K562 (cell line): ENCODE measurements around the gene STEAP1B. TPM values are rescaled to one million over a fixed set of nuclear protein-coding genes. Genes with fewer than 3 reads are reported as not detected.

Source experiments
- ATAC-seq: fragments of 200-7000 bp; cut with Tn5 transposase; 3 replicates; pipeline ENCODE4 v1.9.1; 2020; ENCODE audit warnings: moderate library complexity
- BruUV-seq: library from RNA; stranded (reverse); fragments of 400-500 nt; replicated peaks from 2 replicates; lab custom pipeline; 2021; lab: Mats Ljungman, UMichigan
- CTCF ChIA-PET: fragments of 300-600 bp; formaldehyde crosslinking; extraction: SDS; loops from one replicate; lab custom pipeline; 2021; ENCODE audit warnings: low intra/inter-chr PET ratio; lab: Yijun Ruan, JAX
- POLR2A ChIA-PET: fragments of 300-600, 350-650 bp; sonication (Branson Sonifier 250); formaldehyde crosslinking; extraction: SDS; loops from one replicate; lab custom pipeline; 2021; ENCODE audit warnings: antibody characterized with exemption, inconsistent platforms; lab: Yijun Ruan, JAX
- DNase-seq, 4 experiments: peaks; one replicate each; pipeline versions ENCODE4 v3.0.0 to v3.0.0-alpha.2; 2011 to 2018; ENCODE audit warnings: low spot score in 3 of 4, mixed read lengths in 3 of 4; ENCODE audit errors: extremely low read depth in 1 of 4
- FAIRE-seq: peaks from 2 replicates; lab custom pipeline; 2011; peaks lifted over from hg19 to GRCh38; lab: Jason Lieb, UNC
- H2AFZ ChIP-seq: 2 replicates; pipeline ENCODE4 v1.6.0; 2011; ENCODE audit warnings: low read depth, low read length, control low read depth, inconsistent platforms
- H3K27ac ChIP-seq: fragments of 200-600 bp; 3 replicates; pipeline ENCODE4 v1.8.0; 2011; ENCODE audit warnings: low read depth, mild to moderate bottlenecking, control low read depth, inconsistent platforms, low read length, moderate library complexity, mixed read lengths; ENCODE audit errors: extremely low read depth
- H3K27me3 ChIP-seq, 2 experiments: fragments of 300-600 bp in 1 of 2; 2 replicates in 1 of 2; 3 replicates in 1 of 2; pipeline versions ENCODE4 v1.6.0 to v1.8.0; 2011; ENCODE audit warnings: inconsistent platforms in 2 of 2, low read length in 2 of 2, mild to moderate bottlenecking in 1 of 2, mixed read lengths in 1 of 2, moderate library complexity in 1 of 2; ENCODE audit not compliant: control insufficient read depth in 2 of 2, insufficient read depth in 2 of 2
- H3K36me3 ChIP-seq: fragments of 300-600 bp; 3 replicates; pipeline ENCODE4 v1.8.0; 2011; ENCODE audit warnings: mild to moderate bottlenecking, low read length, inconsistent platforms; ENCODE audit not compliant: control insufficient read depth, insufficient read depth
- H3K4me1 ChIP-seq, 2 experiments: fragments of 200-600 bp in 1 of 2; replicated peaks in 1 of 2; 2 replicates in 1 of 2; 3 replicates in 1 of 2; pipeline versions ENCODE4 v1.5.1 to v1.8.0; 2011; ENCODE audit warnings: inconsistent platforms in 2 of 2, low read length in 2 of 2, mild to moderate bottlenecking in 1 of 2, mixed read lengths in 1 of 2, moderate library complexity in 1 of 2; ENCODE audit not compliant: control insufficient read depth in 2 of 2, insufficient read depth in 2 of 2
- H3K4me2 ChIP-seq: 2 replicates; pipeline ENCODE4 v1.6.1; 2011; ENCODE audit warnings: low read length, control low read depth, inconsistent platforms, mixed read lengths; ENCODE audit not compliant: insufficient read depth
- H3K4me3 ChIP-seq: fragments of 200-600 bp; sonication (generic), shearing (Covaris generic); 2 replicates; pipeline ENCODE4 v1.5.1; 2016; ENCODE audit warnings: control low read depth, inconsistent platforms
- H3K79me2 ChIP-seq: fragments of 200-600 bp; 3 replicates; pipeline ENCODE4 v1.8.0; 2011; ENCODE audit warnings: low read length, inconsistent platforms; ENCODE audit not compliant: control insufficient read depth, insufficient read depth
- H3K9ac ChIP-seq, 2 experiments: 2 replicates each; pipeline versions ENCODE4 v1.6.0 to v1.6.1; 2011; ENCODE audit warnings: low read depth in 2 of 2, low read length in 2 of 2, control low read depth in 1 of 2, inconsistent platforms in 1 of 2, mild to moderate bottlenecking in 1 of 2, mixed read lengths in 1 of 2; ENCODE audit not compliant: insufficient read depth in 1 of 2
- H3K9me1 ChIP-seq: one replicate; pipeline ENCODE4 v1.6.0; 2011; ENCODE audit warnings: inconsistent platforms, mild to moderate bottlenecking, low read length, moderate library complexity; ENCODE audit not compliant: control insufficient read depth, insufficient read depth
- H3K9me3 ChIP-seq: replicated peaks from 2 replicates; pipeline ENCODE4 v1.5.1; 2011; ENCODE audit warnings: low read depth, low read length, inconsistent platforms; ENCODE audit not compliant: control insufficient read depth, insufficient read depth
- H4K20me1 ChIP-seq: replicated peaks from 2 replicates; pipeline ENCODE4 v1.6.1; 2011; ENCODE audit warnings: low read length, inconsistent platforms, mixed read lengths; ENCODE audit not compliant: control insufficient read depth, insufficient read depth
- ARID1B ChIP-seq: fragments of 450-650 bp; IDR thresholded peaks from 2 replicates; pipeline ENCODE4 v1.6.1; 2016; ENCODE audit warnings: antibody characterized with exemption, mild to moderate bottlenecking, inconsistent platforms
- ARID2 ChIP-seq: fragments of 450-650 bp; IDR thresholded peaks from 2 replicates; pipeline ENCODE4 v1.6.1; 2017; ENCODE audit warnings: antibody characterized with exemption, mild to moderate bottlenecking
- CBFA2T2 ChIP-seq: fragments of 450-650 bp; conservative IDR thresholded peaks from 2 replicates; pipeline ENCODE4 v1.6.1; 2017; ENCODE audit warnings: mild to moderate bottlenecking
- CGGBP1 ChIP-seq: fragments of 250-450 bp; sonication (Bioruptor Pico); IDR thresholded peaks from 2 replicates; pipeline ENCODE4 v1.9.0; 2021; ENCODE audit warnings: mild to moderate bottlenecking
- EP300 ChIP-seq: IDR thresholded peaks from 2 replicates; pipeline ENCODE4 v1.6.1; 2012; ENCODE audit warnings: low read length, improper control_type of control experiment
- FOXM1 ChIP-seq, 2 experiments: fragments of 450-650 bp in 1 of 2; sonication (generic) in 1 of 2; formaldehyde crosslinking in 1 of 2; IDR thresholded peaks; 2 replicates each; pipeline versions ENCODE4 v1.6.1 to v1.9.0; 2017 to 2022; ENCODE audit warnings: low read depth in 2 of 2, mild to moderate bottlenecking in 2 of 2, missing genetic modification reagents in 1 of 2, moderate library complexity in 1 of 2
- HNRNPLL ChIP-seq: fragments of 200-400 bp; formaldehyde crosslinking; IDR thresholded peaks from 2 replicates; pipeline ENCODE4 v1.6.1; 2017; ENCODE audit warnings: low read length, low read depth, mild to moderate bottlenecking; ENCODE audit not compliant: poor library complexity, severe bottlenecking
- KDM5B ChIP-seq: fragments of 200-600 bp; sonication (generic); IDR thresholded peaks from 2 replicates; pipeline ENCODE4 v1.6.1; 2012; ENCODE audit warnings: low read depth, mild to moderate bottlenecking, moderate library complexity, low read length, control low read depth, inconsistent platforms; ENCODE audit not compliant: insufficient replicate concordance
- MAFG ChIP-seq: fragments of 450-650 bp; conservative IDR thresholded peaks from 2 replicates; pipeline ENCODE4 v1.6.1; 2016; ENCODE audit warnings: missing genetic modification characterization, missing compliant biosample characterization
- MTA2 ChIP-seq: fragments of 450-650 bp; IDR thresholded peaks from 2 replicates; pipeline ENCODE4 v1.6.1; 2016; ENCODE audit warnings: low read depth
- MTF1 ChIP-seq: fragments of 250-450 bp; sonication (Bioruptor Pico); IDR thresholded peaks from 2 replicates; pipeline ENCODE4 v1.9.0; 2021; ENCODE audit warnings: moderate library complexity, mild to moderate bottlenecking, inconsistent platforms, borderline replicate concordance
- NCOR1 ChIP-seq: fragments of 450-650 bp; IDR thresholded peaks from 2 replicates; pipeline ENCODE4 v1.6.1; 2016; ENCODE audit warnings: mild to moderate bottlenecking, moderate library complexity
- PHB ChIP-seq: fragments of 250-450 bp; sonication (Bioruptor Pico); IDR thresholded peaks from 2 replicates; pipeline ENCODE4 v1.5.0; 2021
- RCOR1 ChIP-seq, 2 experiments: IDR thresholded peaks; 2 replicates each; pipeline ENCODE4 v1.6.1; 2012; ENCODE audit warnings: low read depth in 2 of 2, low read length in 2 of 2, borderline replicate concordance in 1 of 2, improper control_type of control experiment in 1 of 2
- SMARCA4 ChIP-seq: fragments of 450-650 bp; IDR thresholded peaks from 2 replicates; pipeline ENCODE4 v1.6.1; 2016
- TAL1 ChIP-seq: fragments of 450-650 bp; IDR thresholded peaks from 2 replicates; pipeline ENCODE4 v1.6.1; 2016; ENCODE audit warnings: mild to moderate bottlenecking
- TCF3 ChIP-seq: sonication (generic); formaldehyde crosslinking; IDR thresholded peaks from 2 replicates; pipeline ENCODE4 v1.4.0; 2020; ENCODE audit warnings: mild to moderate bottlenecking, missing genetic modification reagents
- TEAD4 ChIP-seq, 2 experiments: sonication (generic) in 1 of 2; formaldehyde crosslinking in 1 of 2; IDR thresholded peaks; 2 replicates each; pipeline versions ENCODE4 v1.6.1 to v1.8.0; 2012 to 2022; ENCODE audit warnings: borderline replicate concordance in 1 of 2, inconsistent platforms in 1 of 2, low read length in 1 of 2, mild to moderate bottlenecking in 1 of 2, missing genetic modification reagents in 1 of 2
- TGIF2 ChIP-seq: sonication (generic); formaldehyde crosslinking; IDR thresholded peaks from 2 replicates; pipeline ENCODE4 v1.8.1; 2022; ENCODE audit warnings: mild to moderate bottlenecking, missing genetic modification reagents, moderate library complexity
- TRIM24 ChIP-seq, 2 experiments: fragments of 450-650 bp; IDR thresholded peaks; 2 replicates each; pipeline ENCODE4 v1.6.1; 2016
- ZNF408 ChIP-seq: fragments of 250-450 bp; sonication (Bioruptor Pico); IDR thresholded peaks from 2 replicates; pipeline ENCODE4 v1.4.0; 2020; ENCODE audit warnings: low read depth, mild to moderate bottlenecking, moderate library complexity
- ZNF518B ChIP-seq: fragments of 250-450 bp; sonication (Bioruptor Pico); IDR thresholded peaks from 2 replicates; pipeline ENCODE4 v1.5.0; 2021; ENCODE audit warnings: mild to moderate bottlenecking, moderate library complexity
- WGBS: fragments of 100-300 bp; shearing (Covaris generic); methylation state at CpG from one replicate; pipeline ENCODE4 v1.1.6; 2016; ENCODE audit warnings: low coverage, mixed read lengths; ENCODE audit not compliant: insufficient coverage; ENCODE audit errors: missing lambda C conversion rate; 5-methylcytosine and 5-hydroxymethylcytosine counted together
- in situ Hi-C: fragments of 300-500 bp; cut with MboI; formaldehyde crosslinking; loops from 4 replicates; pipeline ENCODE4 v1.15.0; 2018; ENCODE audit warnings: inconsistent platforms, mixed read lengths
- intact Hi-C: fragments of 100-400 bp; cut with micrococcal nuclease; formaldehyde crosslinking; loops from 2 replicates; pipeline ENCODE4 v1.14.2; 2022
- polyA plus RNA-seq, 8 experiments: library from polyadenylated mRNA; depleted of rRNA in 4 of 8; stranded (reverse) in 5 of 8; unstranded in 3 of 8; fragments of >200 nt; fragmentation: Nextera tagmentation in 2 of 8; fragmentation: Illumina TruSeq in 1 of 8; extraction: Ambion mirVana in 2 of 8; extraction: Trizol in 1 of 8; gene quantifications; 2 replicates each; pipeline versions ENCODE4 v1.2.1 to v1.2.3, GENCODE V29; 2011 to 2014; ENCODE audit warnings: inconsistent platforms in 1 of 8, missing spikeins in 1 of 8
- total RNA-seq, 7 experiments: library from RNA; depleted of rRNA in 6 of 7; stranded (reverse); fragments of >200 nt in 6 of 7; fragmentation: Illumina TruSeq in 2 of 7; extraction: Trizol in 2 of 7; gene quantifications; 2 replicates each; pipeline versions ENCODE4 v1.2.1 to v1.2.3, GENCODE V29; 2011 to 2021; ENCODE audit warnings: low replicate concordance in 1 of 7

The STEAP1B gene
- total and polyA plus RNA-seq, 9 of the 15 experiments (the other 6 are each of a cell fraction or from before 2014, with no cell fraction given), result 20.0 to 38.5 (median 30.6) TPM

GRCh38 chr7:22403344-22403743 is 96.6 kb downstream of the STEAP1B start:
- CTCF ChIA-PET, result no interaction called here
- TF ChIP-seq PHB (CRISPR knock-in tag), result no peak
- TF ChIP-seq FOXM1 (IDR thresholded peaks at IDR 0.05; ENCODE audit: low read depth), result peak; percentile 56
- no peak for TF ChIP-seq FOXM1 (CRISPR knock-in tag; IDR thresholded peaks at IDR 0.05; ENCODE audit: low read depth)
- no peak for TF ChIP-seq CGGBP1 (CRISPR knock-in tag)
- peak; percentile 69 for TF ChIP-seq MTA2
- peak; percentile 64 for TF ChIP-seq NCOR1
- no peak for TF ChIP-seq MAFG (tag)
- no peak for TF ChIP-seq TGIF2 (CRISPR knock-in tag)
- no peak for TF ChIP-seq ZNF408 (CRISPR knock-in tag)
- TF ChIP-seq ARID2, result no peak
- peak; percentile 39; the same call in 1 of the 2 replicates for TF ChIP-seq SMARCA4
- no peak for TF ChIP-seq HNRNPLL
- TF ChIP-seq TRIM24 (IDR thresholded peaks at IDR 0.05), result peak; percentile 41 to 52; a peak in 2 of 4 replicates
- no peak for TF ChIP-seq KDM5B
- peak; percentile 77 for TF ChIP-seq TAL1
- TF ChIP-seq ZNF518B (CRISPR knock-in tag), result no peak
- no peak for TF ChIP-seq RCOR1 (IDR thresholded peaks at IDR 0.05; ENCODE audit: borderline replicate concordance in 1 of 2, low read depth in 2 of 2, low read length in 2 of 2)
- peak; percentile 55; the same call in 1 of the 2 replicates for TF ChIP-seq TEAD4 (IDR thresholded peaks at IDR 0.05; ENCODE audit: low read length)
- TF ChIP-seq TEAD4 (CRISPR knock-in tag; IDR thresholded peaks at IDR 0.05; ENCODE audit: borderline replicate concordance), result no peak
- peak; percentile 72 for TF ChIP-seq ARID1B
- TF ChIP-seq TCF3 (CRISPR knock-in tag), result peak; percentile 75
- TF ChIP-seq CBFA2T2, result peak; percentile 76
- peak; percentile 46; the same call in 1 of the 2 replicates for TF ChIP-seq EP300
- TF ChIP-seq MTF1 (CRISPR knock-in tag), result no peak

More at GRCh38 chr7:22403344-22403743, 96.6 kb downstream of the STEAP1B start:
- H3K9me1 ChIP-seq, result no peaks in the 10 kb centered on the region
- peaks cover 4 to 16% of the 10 kb centered on the region in 2 experiments; a peak in 3 of 5 replicates for H3K4me1 ChIP-seq
- no peaks in the 10 kb centered on the region for H3K79me2 ChIP-seq
- POLR2A ChIA-PET, result interaction anchor here (0.6 to 1.4 kb wide), 3 partner anchors 18 to 1219 kb away, joined by 3 to 4 read pairs (median 3); no protein-coding TSS in a partner anchor
- no peak overlapping the region; the same call in 2 of the 3 replicates for H3K27ac ChIP-seq
- peak overlapping the region; percentile 6; the same call in 1 of the 2 replicates for H3K4me2 ChIP-seq
- H3K27me3 ChIP-seq, result no peaks in the 10 kb centered on the region
- FAIRE-seq (no peak), DNase-seq (no peak), ATAC-seq (no peak; the same call in 2 of the 3 replicates)
- no peaks in the 10 kb centered on the region for H3K36me3 ChIP-seq
- no peaks in the 10 kb centered on the region for H3K9me3 ChIP-seq
- no peaks in the 10 kb centered on the region for H4K20me1 ChIP-seq
- H2AFZ ChIP-seq, result no peak overlapping the region
- H3K9ac ChIP-seq, result no peak overlapping the region
- in situ Hi-C loops (no loop called here), intact Hi-C loops (no loop called here)
- WGBS, result 21% methylated on average over 2 of the region's 2 CpGs
- H3K4me3 ChIP-seq, result no peak overlapping the region
- BruUV-seq, result no TSS peak
